DOHH2 (cell line): ENCODE data around the gene ST7.

Experiments
- H3F3A ChIP-seq: fragments of 200-600 bp; sonication (generic), shearing (Covaris generic); 2 replicates; pipeline ENCODE4 v1.6.0; 2016; ENCODE audit warnings: antibody characterized with exemption, mild to moderate bottlenecking; ENCODE audit not compliant: control insufficient read depth, insufficient read depth
- H3K27ac ChIP-seq: fragments of 200-600 bp; sonication (generic); 2 replicates; pipeline ENCODE4 v1.5.1; 2014; ENCODE audit warnings: low read depth, mild to moderate bottlenecking, low read length, moderate library complexity
- H3K27me3 ChIP-seq: fragments of 200-600 bp; sonication (generic); 2 replicates; pipeline ENCODE4 v1.6.1; 2014; ENCODE audit warnings: mild to moderate bottlenecking, low read length, mixed read lengths; ENCODE audit not compliant: control insufficient read depth
- H3K36me3 ChIP-seq: fragments of 200-600 bp; sonication (generic); 2 replicates; pipeline ENCODE4 v1.6.1; 2014; ENCODE audit warnings: mild to moderate bottlenecking, low read length, moderate library complexity, mixed read lengths; ENCODE audit not compliant: control insufficient read depth
- H3K4me1 ChIP-seq: fragments of 200-600 bp; sonication (generic); 2 replicates; pipeline ENCODE4 v1.6.1; 2014; ENCODE audit warnings: mild to moderate bottlenecking, low read length, mixed read lengths; ENCODE audit not compliant: control insufficient read depth
- H3K4me2 ChIP-seq: fragments of 200-600 bp; sonication (generic); 2 replicates; pipeline ENCODE4 v1.6.0; 2014; ENCODE audit warnings: mild to moderate bottlenecking, low read length, moderate library complexity
- H3K4me3 ChIP-seq: fragments of 200-600 bp; sonication (generic); 2 replicates; pipeline ENCODE4 v1.5.1; 2014; ENCODE audit warnings: mild to moderate bottlenecking, low read length, mixed read lengths
- H3K79me2 ChIP-seq: fragments of 200-600 bp; sonication (generic); 2 replicates; pipeline ENCODE4 v1.6.1; 2014; ENCODE audit warnings: mild to moderate bottlenecking, low read length, mixed read lengths; ENCODE audit not compliant: control insufficient read depth
- H3K9me2 ChIP-seq: fragments of 200-600 bp; sonication (generic); replicated peaks from 2 replicates; pipeline ENCODE4 v1.6.1; 2014; ENCODE audit warnings: mild to moderate bottlenecking, low read length, mixed read lengths; ENCODE audit not compliant: control insufficient read depth
- H3K9me3 ChIP-seq: fragments of 200-600 bp; sonication (generic); 2 replicates; pipeline ENCODE4 v1.6.1; 2014; ENCODE audit warnings: antibody characterized with exemption, low read length, mixed read lengths; ENCODE audit not compliant: control insufficient read depth, insufficient read depth
- H4K20me1 ChIP-seq: fragments of 200-600 bp; sonication (generic); 2 replicates; pipeline ENCODE4 v1.6.0; 2014; ENCODE audit warnings: low read depth, mild to moderate bottlenecking, antibody characterized with exemption, low read length, moderate library complexity; ENCODE audit not compliant: control insufficient read depth, insufficient read depth
- EZH2phosphoT487 ChIP-seq: fragments of 200-600 bp; sonication (generic); IDR thresholded peaks from 2 replicates; pipeline ENCODE4 v1.6.1; 2017; ENCODE audit warnings: borderline replicate concordance, mild to moderate bottlenecking, antibody characterized with exemption, low read length, moderate library complexity, mixed read lengths
- TF ChIP-seq, protein P1 (sequence below): fragments of 200-600 bp; sonication (generic); IDR thresholded peaks from one replicate; pipeline ENCODE4 v1.5.1; 2014; ENCODE audit warnings: antibody characterized with exemption, mild to moderate bottlenecking, low read depth, low read length; ENCODE audit not compliant: poor library complexity, severe bottlenecking

Gene ST7

DNA sequence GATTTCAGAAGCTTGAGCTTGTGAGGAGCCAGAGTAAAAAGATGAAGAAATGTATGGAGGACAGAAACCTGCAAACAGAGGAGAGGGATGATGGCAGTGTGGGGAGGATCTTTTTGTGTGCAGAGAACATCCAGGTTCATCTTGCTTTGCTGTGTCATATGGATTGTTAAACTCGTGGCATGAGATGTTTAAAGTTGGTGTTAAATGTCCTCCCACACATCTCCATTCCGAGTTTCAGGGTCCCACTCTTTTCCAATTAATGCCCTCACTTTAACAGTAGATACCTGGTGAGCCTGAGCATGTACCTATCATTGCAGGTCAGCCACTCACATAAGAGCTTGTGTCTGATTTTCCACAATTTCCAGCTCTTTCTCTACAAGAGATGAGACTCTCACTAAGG, 147.7 kb downstream of the ST7 start:
- Histone ChIP-seq H3K9me2 (no peaks in the 10 kb centered on the region), H3K4me3 (no peak overlapping the region), H3F3A (no peaks in the 10 kb centered on the region), H3K79me2 (no peaks in the 10 kb centered on the region), H3K36me3 (no peaks in the 10 kb centered on the region), H3K4me2 (no peak overlapping the region), H3K27me3 (no peaks in the 10 kb centered on the region), H3K27ac (no peak overlapping the region), H3K4me1 (no peaks in the 10 kb centered on the region), H3K9me3 (no peaks in the 10 kb centered on the region), H4K20me1 (no peaks in the 10 kb centered on the region)
- TF ChIP-seq, protein P1, sequence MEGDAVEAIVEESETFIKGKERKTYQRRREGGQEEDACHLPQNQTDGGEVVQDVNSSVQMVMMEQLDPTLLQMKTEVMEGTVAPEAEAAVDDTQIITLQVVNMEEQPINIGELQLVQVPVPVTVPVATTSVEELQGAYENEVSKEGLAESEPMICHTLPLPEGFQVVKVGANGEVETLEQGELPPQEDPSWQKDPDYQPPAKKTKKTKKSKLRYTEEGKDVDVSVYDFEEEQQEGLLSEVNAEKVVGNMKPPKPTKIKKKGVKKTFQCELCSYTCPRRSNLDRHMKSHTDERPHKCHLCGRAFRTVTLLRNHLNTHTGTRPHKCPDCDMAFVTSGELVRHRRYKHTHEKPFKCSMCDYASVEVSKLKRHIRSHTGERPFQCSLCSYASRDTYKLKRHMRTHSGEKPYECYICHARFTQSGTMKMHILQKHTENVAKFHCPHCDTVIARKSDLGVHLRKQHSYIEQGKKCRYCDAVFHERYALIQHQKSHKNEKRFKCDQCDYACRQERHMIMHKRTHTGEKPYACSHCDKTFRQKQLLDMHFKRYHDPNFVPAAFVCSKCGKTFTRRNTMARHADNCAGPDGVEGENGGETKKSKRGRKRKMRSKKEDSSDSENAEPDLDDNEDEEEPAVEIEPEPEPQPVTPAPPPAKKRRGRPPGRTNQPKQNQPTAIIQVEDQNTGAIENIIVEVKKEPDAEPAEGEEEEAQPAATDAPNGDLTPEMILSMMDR: no peak
- no peak for TF ChIP-seq EZH2phosphoT487

DNA sequence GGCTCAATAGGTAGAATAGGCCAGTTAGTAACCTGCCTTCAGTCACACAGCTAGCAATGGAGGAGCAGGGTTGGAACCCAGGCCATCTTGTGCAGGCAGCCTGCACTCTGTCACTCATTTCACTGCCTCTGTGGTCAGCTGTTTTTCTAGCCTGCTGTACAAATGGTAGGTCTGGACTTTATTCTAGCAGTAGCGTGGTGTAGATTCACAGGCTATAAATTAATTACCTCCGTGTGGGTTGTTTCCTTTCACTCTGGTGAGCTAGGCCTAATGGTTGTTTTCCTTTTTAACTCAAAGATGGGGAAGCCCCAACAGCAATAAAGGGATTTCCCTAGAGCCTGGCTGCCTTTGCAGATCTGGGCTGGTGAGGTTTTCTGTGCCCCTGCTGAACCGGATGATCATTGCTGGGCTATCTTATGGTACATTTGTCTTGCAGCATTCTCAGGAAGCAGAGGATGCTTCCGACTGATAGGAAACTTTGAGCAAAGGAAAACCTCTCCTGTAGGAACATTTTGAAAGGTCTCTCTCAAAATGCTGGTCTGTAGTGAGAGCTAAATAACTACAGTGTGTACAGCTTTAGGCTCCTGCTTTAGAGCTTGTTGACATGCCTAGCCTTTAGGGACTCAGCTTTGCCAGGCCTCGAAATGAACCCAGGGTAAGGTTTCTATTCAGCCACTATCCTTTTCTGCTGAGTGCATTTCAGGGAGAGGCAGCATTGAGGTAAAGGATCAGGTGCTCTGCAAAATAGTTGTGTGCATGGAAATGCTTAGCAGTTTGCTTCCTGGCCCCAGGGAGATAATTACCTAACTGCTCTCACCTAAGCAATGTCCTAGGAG, 157.4 kb downstream of the ST7 start:
- H3K27ac ChIP-seq: no peak overlapping the region
- no peaks in the 10 kb centered on the region for H3K9me3 ChIP-seq
- TF ChIP-seq EZH2phosphoT487: no peak
- TF ChIP-seq, protein P1: no peak

DNA sequence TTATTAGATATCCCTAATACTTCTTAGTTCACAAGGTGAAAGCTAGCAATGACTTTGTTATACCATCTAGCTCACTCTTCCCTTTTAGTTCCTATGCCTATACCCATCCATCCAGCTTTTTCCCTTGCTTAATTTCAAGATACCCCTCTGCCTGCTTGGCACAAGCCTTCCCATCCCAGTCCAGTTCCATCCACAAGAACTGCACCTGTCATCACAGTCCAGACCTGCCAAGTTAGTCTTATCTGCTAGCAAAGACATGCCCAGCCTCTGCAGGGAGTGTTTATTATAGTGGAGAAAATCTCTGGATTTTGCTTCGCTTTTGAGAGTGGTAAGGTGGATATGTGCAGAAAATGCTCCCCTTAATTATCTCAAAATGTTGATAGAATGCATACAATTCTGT, 158.2 kb downstream of the ST7 start:
- Histone ChIP-seq H3K27ac (no peak overlapping the region), H3K9me2 (no peaks in the 10 kb centered on the region; the same call in 1 of the 2 replicates), H3K4me3 (no peak overlapping the region), H3K4me1 (no peaks in the 10 kb centered on the region), H3F3A (no peaks in the 10 kb centered on the region), H3K4me2 (no peak overlapping the region), H3K36me3 (no peaks in the 10 kb centered on the region), H3K79me2 (no peaks in the 10 kb centered on the region), H3K9me3 (no peaks in the 10 kb centered on the region), H4K20me1 (no peaks in the 10 kb centered on the region; the same call in 1 of the 2 replicates), H3K27me3 (no peaks in the 10 kb centered on the region)
- TF ChIP-seq EZH2phosphoT487: no peak
- TF ChIP-seq, protein P1: no peak

More for the DNA sequence above, 157.4 kb downstream of the ST7 start:
- no peaks in the 10 kb centered on the region for H3F3A ChIP-seq
- H3K79me2 ChIP-seq: no peaks in the 10 kb centered on the region
- H3K4me3 ChIP-seq: no peak overlapping the region
- H4K20me1 ChIP-seq: no peaks in the 10 kb centered on the region; the same call in 1 of the 2 replicates
- no peaks in the 10 kb centered on the region for H3K27me3 ChIP-seq
- H3K9me2 ChIP-seq: no peaks in the 10 kb centered on the region; the same call in 1 of the 2 replicates
- H3K4me1 ChIP-seq: no peaks in the 10 kb centered on the region
- H3K4me2 ChIP-seq: no peak overlapping the region
- H3K36me3 ChIP-seq: no peaks in the 10 kb centered on the region
